ENCODE measurements around the gene EMC9. TPM values are rescaled to one million over a fixed set of nuclear protein-coding genes. Genes with fewer than 3 reads are reported as not detected.

The EMC9 gene
- total and polyA plus RNA-seq, 2 experiments from 2014 or later: 13.8 to 34.1 TPM

DNA sequence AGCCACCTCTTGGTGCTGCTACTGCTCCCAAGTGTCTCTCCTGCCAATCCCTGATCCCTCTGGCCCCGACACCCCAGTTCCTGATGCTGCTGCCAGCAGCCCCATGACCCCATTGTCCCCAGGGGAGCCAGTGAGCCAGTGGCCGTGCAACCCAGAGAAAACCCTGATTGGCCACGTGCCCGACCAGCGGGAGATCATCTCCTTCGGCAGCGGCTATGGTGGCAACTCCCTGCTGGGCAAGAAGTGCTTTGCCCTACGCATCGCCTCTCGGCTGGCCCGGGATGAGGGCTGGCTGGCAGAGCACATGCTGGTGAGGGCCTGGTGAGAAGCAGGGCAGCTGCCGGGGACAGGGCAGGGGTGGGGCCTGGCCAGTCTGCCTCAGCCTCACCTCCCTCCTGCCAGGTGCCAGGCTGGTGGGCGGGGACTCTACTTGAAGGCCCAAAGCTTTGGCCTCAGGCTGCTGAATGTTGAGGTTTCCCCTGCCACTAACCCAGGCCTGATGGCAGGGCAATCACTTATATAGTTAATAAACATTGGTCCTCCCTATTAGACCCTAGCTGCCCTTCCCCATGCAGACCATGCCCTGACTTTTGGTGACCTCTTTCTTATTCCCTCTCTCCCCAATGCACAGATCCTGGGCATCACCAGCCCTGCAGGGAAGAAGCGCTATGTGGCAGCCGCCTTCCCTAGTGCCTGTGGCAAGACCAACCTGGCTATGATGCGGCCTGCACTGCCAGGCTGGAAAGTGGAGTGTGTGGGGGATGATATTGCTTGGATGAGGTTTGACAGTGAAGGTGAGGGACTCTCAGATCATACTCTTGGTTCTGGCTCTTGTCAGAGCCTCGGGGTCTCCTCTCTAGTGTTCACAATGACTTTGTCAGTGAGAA lies 42.2 kb downstream of the EMC9 start:
- no peaks in the 10 kb centered on the region for H3K27me3 ChIP-seq
- H3K4me3 ChIP-seq: no peak overlapping the region
- 97% methylated on average over 17 of the region's 17 CpGs for WGBS (ENCODE audit: low lambda C conversion rate, missing lambda C conversion rate)
- H2AFZ ChIP-seq: no peak overlapping the region
- no peak for DNase-seq (ENCODE audit: low spot score)
- no peak overlapping the region for H3K4me2 ChIP-seq
- H3K9me3 ChIP-seq (ENCODE audit: low read depth): no peaks in the 10 kb centered on the region
- peaks cover 5% of the 10 kb centered on the region for H3K4me1 ChIP-seq (ENCODE audit: insufficient read depth)
- no peak overlapping the region for H3K27ac ChIP-seq
- H4K20me1 ChIP-seq (ENCODE audit: insufficient read depth, poor library complexity, severe bottlenecking): no peaks in the 10 kb centered on the region
- H3K36me3 ChIP-seq (replicated peaks; ENCODE audit: insufficient read depth, low read depth): no peaks in the 10 kb centered on the region
- no peak for TF ChIP-seq EZH2 (IDR thresholded peaks at IDR 0.05; ENCODE audit: borderline replicate concordance)
- no peak for TF ChIP-seq EZH2phosphoT487 (IDR thresholded peaks at IDR 0.05; ENCODE audit: low read depth, severe bottlenecking, unreplicated experiment)
- TF ChIP-seq, protein P1, sequence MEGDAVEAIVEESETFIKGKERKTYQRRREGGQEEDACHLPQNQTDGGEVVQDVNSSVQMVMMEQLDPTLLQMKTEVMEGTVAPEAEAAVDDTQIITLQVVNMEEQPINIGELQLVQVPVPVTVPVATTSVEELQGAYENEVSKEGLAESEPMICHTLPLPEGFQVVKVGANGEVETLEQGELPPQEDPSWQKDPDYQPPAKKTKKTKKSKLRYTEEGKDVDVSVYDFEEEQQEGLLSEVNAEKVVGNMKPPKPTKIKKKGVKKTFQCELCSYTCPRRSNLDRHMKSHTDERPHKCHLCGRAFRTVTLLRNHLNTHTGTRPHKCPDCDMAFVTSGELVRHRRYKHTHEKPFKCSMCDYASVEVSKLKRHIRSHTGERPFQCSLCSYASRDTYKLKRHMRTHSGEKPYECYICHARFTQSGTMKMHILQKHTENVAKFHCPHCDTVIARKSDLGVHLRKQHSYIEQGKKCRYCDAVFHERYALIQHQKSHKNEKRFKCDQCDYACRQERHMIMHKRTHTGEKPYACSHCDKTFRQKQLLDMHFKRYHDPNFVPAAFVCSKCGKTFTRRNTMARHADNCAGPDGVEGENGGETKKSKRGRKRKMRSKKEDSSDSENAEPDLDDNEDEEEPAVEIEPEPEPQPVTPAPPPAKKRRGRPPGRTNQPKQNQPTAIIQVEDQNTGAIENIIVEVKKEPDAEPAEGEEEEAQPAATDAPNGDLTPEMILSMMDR (IDR thresholded peaks at IDR 0.05; ENCODE audit: poor library complexity): no peak
- H3K79me2 ChIP-seq: peaks cover 27% of the 10 kb centered on the region
- H3K9me2 ChIP-seq (replicated peaks; ENCODE audit: insufficient read depth): no peaks in the 10 kb centered on the region

DNA sequence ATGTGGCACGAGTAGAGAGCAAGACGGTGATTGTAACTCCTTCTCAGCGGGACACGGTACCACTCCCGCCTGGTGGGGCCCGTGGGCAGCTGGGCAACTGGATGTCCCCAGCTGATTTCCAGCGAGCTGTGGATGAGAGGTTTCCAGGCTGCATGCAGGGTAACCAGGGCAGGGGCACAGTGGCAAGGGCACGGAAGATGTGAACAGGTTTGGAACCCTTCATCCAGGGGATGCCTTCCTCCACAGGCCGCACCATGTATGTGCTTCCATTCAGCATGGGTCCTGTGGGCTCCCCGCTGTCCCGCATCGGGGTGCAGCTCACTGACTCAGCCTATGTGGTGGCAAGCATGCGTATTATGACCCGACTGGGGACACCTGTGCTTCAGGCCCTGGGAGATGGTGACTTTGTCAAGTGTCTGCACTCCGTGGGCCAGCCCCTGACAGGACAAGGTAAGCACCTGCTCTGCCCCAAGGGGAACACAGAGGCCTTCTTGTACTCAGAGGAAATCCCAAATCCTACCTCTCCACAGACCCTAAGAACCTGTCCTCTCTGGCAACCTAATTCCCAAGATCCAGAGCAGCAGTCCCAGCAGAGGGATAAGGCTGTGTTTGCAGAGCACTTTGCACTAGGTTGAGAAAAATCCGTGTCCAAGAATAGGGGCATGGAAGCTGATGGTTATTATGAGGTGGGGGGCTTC lies 43.0 kb downstream of the EMC9 start:
- no peaks in the 10 kb centered on the region for H3K9me3 ChIP-seq (ENCODE audit: low read depth)
- H3K27me3 ChIP-seq: no peaks in the 10 kb centered on the region
- no peak overlapping the region for H3K4me3 ChIP-seq
- peaks cover 27% of the 10 kb centered on the region for H3K79me2 ChIP-seq
- peaks cover 8% of the 10 kb centered on the region for H3K4me1 ChIP-seq (ENCODE audit: insufficient read depth)
- H3K27ac ChIP-seq: no peak overlapping the region
- H2AFZ ChIP-seq: no peak overlapping the region
- H3K9me2 ChIP-seq (replicated peaks; ENCODE audit: insufficient read depth): no peaks in the 10 kb centered on the region
- DNase-seq (ENCODE audit: low spot score): no peak
- TF ChIP-seq EZH2phosphoT487 (IDR thresholded peaks at IDR 0.05; ENCODE audit: low read depth, severe bottlenecking, unreplicated experiment) (no peak), EZH2 (IDR thresholded peaks at IDR 0.05; ENCODE audit: borderline replicate concordance) (no peak)
- TF ChIP-seq, protein P1 (IDR thresholded peaks at IDR 0.05; ENCODE audit: poor library complexity): no peak
- no peaks in the 10 kb centered on the region for H4K20me1 ChIP-seq (ENCODE audit: insufficient read depth, poor library complexity, severe bottlenecking)
- H3K36me3 ChIP-seq (replicated peaks; ENCODE audit: insufficient read depth, low read depth): no peaks in the 10 kb centered on the region
- 98% methylated on average over 15 of the region's 16 CpGs for WGBS (ENCODE audit: low lambda C conversion rate, missing lambda C conversion rate)
- H3K4me2 ChIP-seq: no peak overlapping the region

GRCh38 chr14:24096545-24097181 lies 44.7 kb downstream of the EMC9 start:
- Histone ChIP-seq H3K36me3 (replicated peaks; ENCODE audit: insufficient read depth, low read depth) (no peaks in the 10 kb centered on the region), H3K27me3 (no peaks in the 10 kb centered on the region), H2AFZ (no peak overlapping the region), H3K79me2 (peaks cover 27% of the 10 kb centered on the region), H4K20me1 (ENCODE audit: insufficient read depth, poor library complexity, severe bottlenecking) (no peaks in the 10 kb centered on the region), H3K9me3 (ENCODE audit: low read depth) (no peaks in the 10 kb centered on the region), H3K4me3 (no peak overlapping the region), H3K27ac (no peak overlapping the region), H3K9me2 (replicated peaks; ENCODE audit: insufficient read depth) (no peaks in the 10 kb centered on the region), H3K4me1 (ENCODE audit: insufficient read depth) (peaks cover 12% of the 10 kb centered on the region), H3K4me2 (no peak overlapping the region)
- TF ChIP-seq EZH2phosphoT487 (IDR thresholded peaks at IDR 0.05; ENCODE audit: low read depth, severe bottlenecking, unreplicated experiment) (no peak), EZH2 (IDR thresholded peaks at IDR 0.05; ENCODE audit: borderline replicate concordance) (no peak)
- TF ChIP-seq, protein P1 (IDR thresholded peaks at IDR 0.05; ENCODE audit: poor library complexity): no peak
- no peak for DNase-seq (ENCODE audit: low spot score)
- WGBS (ENCODE audit: low lambda C conversion rate, missing lambda C conversion rate): 98% methylated on average over 8 of the region's 8 CpGs
